GM23248 (cell line): ENCODE data around the gene BLOC1S1.

ENCODE experiments used
- EZH2 ChIP-seq: fragments of 200-600 bp; sonication (generic); IDR thresholded peaks from 2 replicates; pipeline ENCODE4 v1.6.1; 2018; ENCODE audit warnings: antibody characterized with exemption, mild to moderate bottlenecking; ENCODE audit not compliant: insufficient read depth, poor library complexity, severe bottlenecking
- EZH2phosphoT487 ChIP-seq: fragments of 200-600 bp; sonication (generic); IDR thresholded peaks from 2 replicates; pipeline ENCODE4 v1.6.1; 2018; ENCODE audit warnings: antibody characterized with exemption, moderate library complexity, mild to moderate bottlenecking, low read depth; ENCODE audit not compliant: insufficient read depth

DNA sequence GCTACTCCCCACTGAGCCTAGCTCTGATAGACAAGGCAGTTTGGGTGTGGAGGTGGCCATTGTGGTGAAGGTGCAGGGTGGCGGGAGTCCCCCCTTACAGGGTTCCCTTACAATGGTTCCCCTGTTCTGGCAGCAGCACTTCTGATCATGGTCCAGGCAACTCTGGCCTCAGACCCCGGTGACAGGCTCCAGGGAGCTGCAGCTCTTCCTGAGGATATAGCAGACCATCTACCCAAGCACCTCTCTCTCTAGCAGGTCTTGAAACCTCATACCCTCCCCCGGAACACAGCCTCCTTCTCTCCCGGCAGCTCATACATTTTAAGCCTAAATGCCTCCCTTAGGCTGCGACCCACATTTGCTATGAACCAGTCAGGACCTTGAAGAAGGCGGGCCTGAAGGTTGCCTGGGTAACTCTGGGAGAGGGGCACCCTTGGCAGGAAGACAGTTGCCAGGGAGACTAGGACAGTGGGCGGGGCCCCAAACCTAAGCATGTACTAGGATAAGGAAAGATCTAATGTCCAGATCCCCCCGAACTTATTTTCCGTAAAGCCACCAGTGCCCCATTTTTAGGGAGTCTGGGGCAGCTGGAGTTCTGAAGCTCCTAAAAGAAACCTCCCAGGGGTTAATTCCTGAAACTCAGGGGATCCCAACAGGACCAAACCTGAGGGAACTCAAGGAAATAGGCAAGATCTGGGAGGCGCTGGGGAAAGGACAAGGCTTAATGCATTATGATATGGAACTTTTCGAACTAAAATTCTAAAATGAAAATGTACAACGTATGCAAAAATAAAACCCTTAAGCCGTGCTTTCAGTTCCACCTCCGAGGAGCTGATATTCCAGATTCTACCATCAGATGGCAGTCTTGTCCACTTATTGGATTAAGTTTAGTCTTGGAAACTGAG is 22.5 kb downstream of the BLOC1S1 start:
- no peak for TF ChIP-seq EZH2
- TF ChIP-seq EZH2phosphoT487 = no peak
